Activated CD4-positive, alpha-beta memory T cell treated with anti-CD3 and anti-CD28 coated beads, Interleukin-2, amount 10 ng/mL, durations not matched to agents 7 days and 5 days (primary cell): ENCODE results near the gene EDC4. TPM values are rescaled to one million over a fixed set of nuclear protein-coding genes. Genes with fewer than 3 reads are reported as not detected.
"Not testable (repeated sequence)": the region's sequence is repeated elsewhere in the genome, so short reads cannot be mapped to it uniquely, and the experiment has no call there.

ENCODE experiments used
- CTCF ChIA-PET: fragments of 350-600 bp; sonication (Branson Sonifier 250); formaldehyde crosslinking; loops from one replicate; lab custom pipeline; 2021; ENCODE audit warnings: antibody characterized with exemption, inconsistent platforms; lab: Charles Lee
- POLR2A ChIA-PET: fragments of 350-600 bp; sonication (Branson Sonifier 250); formaldehyde crosslinking; loops from one replicate; lab custom pipeline; 2021; ENCODE audit warnings: antibody characterized with exemption; lab: Charles Lee
- DNase-seq: peaks from one replicate; pipeline ENCODE4 v3.0.0-alpha.2; 2020
- H3K27ac Mint-ChIP-seq: one replicate; pipeline ENCODE4 v1.8.0; 2021; ENCODE audit warnings: mild to moderate bottlenecking, mixed read lengths
- H3K27me3 Mint-ChIP-seq: one replicate; pipeline ENCODE4 v1.8.0; 2021; ENCODE audit warnings: mixed read lengths
- H3K36me3 Mint-ChIP-seq: one replicate; pipeline ENCODE4 v1.8.0; 2021; ENCODE audit warnings: low read depth, mixed read lengths
- H3K4me1 Mint-ChIP-seq: one replicate; pipeline ENCODE4 v1.8.0; 2021; ENCODE audit warnings: mixed read lengths
- H3K4me3 Mint-ChIP-seq: one replicate; pipeline ENCODE4 v1.8.0; 2021; ENCODE audit warnings: mild to moderate bottlenecking, mixed read lengths
- H3K9me3 Mint-ChIP-seq: one replicate; pipeline ENCODE4 v1.8.0; 2021; ENCODE audit warnings: mixed read lengths
- total RNA-seq, 2 experiments: library from RNA; stranded (reverse); gene quantifications; one replicate each; pipeline ENCODE4 v1.2.3, GENCODE V29; 2021

The EDC4 gene
- total RNA-seq, 2 experiments from 2014 or later: 98.4 to 99.3 TPM

GRCh38 chr16:67855789-67856188 is 17.1 kb upstream of the EDC4 start:
- Mint-ChIP-seq H3K36me3 (peaks cover 8% of the 10 kb centered on the region), H3K4me3 (no peak overlapping the region), H3K27me3 (no peaks in the 10 kb centered on the region), H3K9me3 (no peaks in the 10 kb centered on the region), H3K27ac (no peak overlapping the region), H3K4me1 (peaks cover 29% of the 10 kb centered on the region)
- ChIA-PET POLR2A (interaction anchor here (0.9 to 1.2 kb wide), 2 partner anchors 16 to 17 kb away, joined by 3 read pairs; partner anchors contain the start of gene EDC4), CTCF (no interaction called here)
- no peak for DNase-seq

- Mint-ChIP-seq H3K4me3 (no peak overlapping the region), H3K9me3 (no peaks in the 10 kb centered on the region), H3K27me3 (no peaks in the 10 kb centered on the region), H3K36me3 (peaks cover 12% of the 10 kb centered on the region), H3K27ac (peak overlapping the region; percentile 42), H3K4me1 (peaks cover 39% of the 10 kb centered on the region)
- no peak for DNase-seq
- CTCF ChIA-PET: interaction anchor here (1.9 kb wide), 1 partner anchor 41 kb away, joined by 5 read pairs; no protein-coding TSS in a partner anchor
- POLR2A ChIA-PET: interaction anchor here (1.2 to 1.6 kb wide), 3 partner anchors 15 to 25 kb away, joined by 3 to 4 read pairs (median 4); no protein-coding TSS in a partner anchor
Measured at GRCh38 chr16:67856927-67857546, 15.8 kb upstream of the EDC4 start.

- ChIA-PET CTCF (interaction anchor here (1.9 kb wide), 1 partner anchor 41 kb away, joined by 5 read pairs; no protein-coding TSS in a partner anchor), POLR2A (interaction anchor here (0.6 to 1.6 kb wide), 4 partner anchors 10 to 25 kb away, joined by 3 to 4 read pairs (median 4); partner anchors contain the start of gene CENPT)
- peak overlapping the region; percentile 38 for H3K27ac Mint-ChIP-seq
- no peaks in the 10 kb centered on the region for H3K27me3 Mint-ChIP-seq
- H3K36me3 Mint-ChIP-seq: peaks cover 12% of the 10 kb centered on the region
- peaks cover 42% of the 10 kb centered on the region for H3K4me1 Mint-ChIP-seq
- H3K4me3 Mint-ChIP-seq: no peak overlapping the region
- H3K9me3 Mint-ChIP-seq: no peaks in the 10 kb centered on the region
- peak; percentile 26 for DNase-seq
Measured at GRCh38 chr16:67857547-67858233, 15.2 kb upstream of the EDC4 start.

- CTCF ChIA-PET: interaction anchor here (0.6 kb wide), 1 partner anchor 183 kb away, joined by 4 read pairs; no protein-coding TSS in a partner anchor
- POLR2A ChIA-PET: interaction anchor here (1.5 kb wide), 1 partner anchor 24 kb away, joined by 4 read pairs; no protein-coding TSS in a partner anchor
- H3K9me3 Mint-ChIP-seq: no peaks in the 10 kb centered on the region
- H3K27me3 Mint-ChIP-seq: no peaks in the 10 kb centered on the region
- no peak overlapping the region for H3K4me3 Mint-ChIP-seq
- peak overlapping the region; percentile 64 for H3K27ac Mint-ChIP-seq
- DNase-seq: no peak
- peaks cover 42% of the 10 kb centered on the region for H3K4me1 Mint-ChIP-seq
- peaks cover 12% of the 10 kb centered on the region for H3K36me3 Mint-ChIP-seq
Measured at GRCh38 chr16:67858500-67858899, 14.4 kb upstream of the EDC4 start.

- DNase-seq: no peak
- Mint-ChIP-seq H3K4me1 (peaks cover 37% of the 10 kb centered on the region), H3K27me3 (no peaks in the 10 kb centered on the region), H3K36me3 (peaks cover 17% of the 10 kb centered on the region), H3K9me3 (no peaks in the 10 kb centered on the region), H3K4me3 (no peak overlapping the region), H3K27ac (peak overlapping the region; percentile 44)
- CTCF ChIA-PET: interaction anchor here (1.0 to 3.6 kb wide), 3 partner anchors 20 to 45 kb away, joined by 3 to 19 read pairs (median 3); partner anchors contain the start of gene NRN1L
- POLR2A ChIA-PET: interaction anchor here (1.9 kb wide), 1 partner anchor 13 kb away, joined by 5 read pairs; the partner anchor contains the start of gene EDC4
Measured at GRCh38 chr16:67860589-67861398, 12.1 kb upstream of the EDC4 start.

- Mint-ChIP-seq H3K4me3 (no peak overlapping the region), H3K4me1 (peaks cover 34% of the 10 kb centered on the region), H3K27me3 (no peaks in the 10 kb centered on the region), H3K9me3 (no peaks in the 10 kb centered on the region), H3K27ac (no peak overlapping the region), H3K36me3 (peaks cover 18% of the 10 kb centered on the region)
- POLR2A ChIA-PET: interaction anchor here (0.6 to 1.9 kb wide), 6 partner anchors 10 to 142 kb away, joined by 3 to 5 read pairs (median 4); partner anchors contain the start of genes EDC4 and GFOD2
- DNase-seq: no peak
- CTCF ChIA-PET: interaction anchor here (0.6 to 3.6 kb wide), 3 partner anchors 22 to 254 kb away, joined by 3 to 19 read pairs (median 3); no protein-coding TSS in a partner anchor
Measured at GRCh38 chr16:67861877-67862276, 11.0 kb upstream of the EDC4 start.

- DNase-seq: no peak
- Mint-ChIP-seq H3K27ac (no peak overlapping the region), H3K27me3 (no peaks in the 10 kb centered on the region), H3K9me3 (no peaks in the 10 kb centered on the region), H3K4me1 (peaks cover 24% of the 10 kb centered on the region), H3K36me3 (peaks cover 20% of the 10 kb centered on the region), H3K4me3 (no peak overlapping the region)
- ChIA-PET POLR2A (interaction anchor here (1.1 to 1.3 kb wide), 3 partner anchors 9 to 143 kb away, joined by 3 to 5 read pairs (median 4); partner anchors contain the start of gene GFOD2), CTCF (interaction anchor here (0.8 to 3.6 kb wide), 4 partner anchors 21 to 47 kb away, joined by 3 to 19 read pairs (median 3); no protein-coding TSS in a partner anchor)
Measured at GRCh38 chr16:67862623-67863583, 9.9 kb upstream of the EDC4 start.

GRCh38 chr16:67864044-67864443 is 8.8 kb upstream of the EDC4 start:
- H3K9me3 Mint-ChIP-seq, POLR2A ChIA-PET, H3K27ac Mint-ChIP-seq, H3K27me3 Mint-ChIP-seq, DNase-seq, H3K4me3 Mint-ChIP-seq: not testable (repeated sequence)
- CTCF ChIA-PET: interaction anchor here (0.7 kb wide), 1 partner anchor 618 kb away, joined by 3 read pairs; no protein-coding TSS in a partner anchor
- peaks cover 15% of the 10 kb centered on the region for H3K4me1 Mint-ChIP-seq
- H3K36me3 Mint-ChIP-seq: peaks cover 17% of the 10 kb centered on the region

GRCh38 chr16:67864594-67864993 is 8.3 kb upstream of the EDC4 start:
- Mint-ChIP-seq H3K9me3 (no peaks in the 10 kb centered on the region), H3K4me3 (no peak overlapping the region), H3K36me3 (peaks cover 17% of the 10 kb centered on the region), H3K27me3 (no peaks in the 10 kb centered on the region), H3K4me1 (peaks cover 15% of the 10 kb centered on the region), H3K27ac (peak overlapping the region; percentile 35)
- POLR2A ChIA-PET: interaction anchor here (1.0 kb wide), 1 partner anchor 71 kb away, joined by 3 read pairs; no protein-coding TSS in a partner anchor
- CTCF ChIA-PET: interaction anchor here (1.2 to 3.4 kb wide), 2 partner anchors 49 to 50 kb away, joined by 3 to 29 read pairs; no protein-coding TSS in a partner anchor
- no peak for DNase-seq

GRCh38 chr16:67865318-67865717 is 7.5 kb upstream of the EDC4 start:
- Mint-ChIP-seq H3K27me3 (no peaks in the 10 kb centered on the region), H3K4me3 (no peak overlapping the region), H3K27ac (no peak overlapping the region), H3K9me3 (no peaks in the 10 kb centered on the region), H3K4me1 (peaks cover 15% of the 10 kb centered on the region), H3K36me3 (peaks cover 20% of the 10 kb centered on the region)
- CTCF ChIA-PET: interaction anchor here (1.0 to 3.4 kb wide), 8 partner anchors 18 to 193 kb away, joined by 3 to 29 read pairs (median 4); partner anchors contain the start of genes RANBP10 and TSNAXIP1
- POLR2A ChIA-PET: interaction anchor here (0.8 to 1.0 kb wide), 2 partner anchors 49 to 70 kb away, joined by 3 read pairs; no protein-coding TSS in a partner anchor
- DNase-seq: peak; percentile 29

GRCh38 chr16:67868290-67868689 is 4.6 kb upstream of the EDC4 start:
- ChIA-PET POLR2A (no interaction called here), CTCF (interaction anchor here (2.1 kb wide), 1 partner anchor 52 kb away, joined by 7 read pairs; no protein-coding TSS in a partner anchor)
- no peak for DNase-seq
- no peak overlapping the region for H3K27ac Mint-ChIP-seq
- H3K9me3 Mint-ChIP-seq: no peaks in the 10 kb centered on the region
- H3K4me1 Mint-ChIP-seq: peaks cover 7% of the 10 kb centered on the region
- H3K36me3 Mint-ChIP-seq: peaks cover 24% of the 10 kb centered on the region
- H3K4me3 Mint-ChIP-seq: no peak overlapping the region
- no peaks in the 10 kb centered on the region for H3K27me3 Mint-ChIP-seq
